Measurements from ENCODE around the gene CAMKMT. TPM values are rescaled to one million over a fixed set of nuclear protein-coding genes. Genes with fewer than 3 reads are reported as not detected.
A peak's percentile ranks its signal among the peaks of the same experiment; 100 is the strongest.

Gene CAMKMT
- total RNA-seq, 6 experiments from 2014 or later: 5.1 to 8.6 (median 7.0) TPM

- TF ChIP-seq CTCF (IDR thresholded peaks at IDR 0.05): no peak
- DNase-seq: peak; percentile 49
- Mint-ChIP-seq H3K4me1 (ENCODE audit: low read depth) (peaks cover 55% of the 10 kb centered on the region), H3K4me3 (peak overlapping the region; percentile 49), H3K27ac (peak overlapping the region; percentile 54; the same call in 1 of the 2 replicates), H3K9me3 (no peaks in the 10 kb centered on the region), H3K27me3 (ENCODE audit: insufficient read depth) (no peaks in the 10 kb centered on the region; the same call in none of the 2 replicates), H3K36me3 (ENCODE audit: low read depth) (peaks cover 9% of the 10 kb centered on the region; the same call in 1 of the 2 replicates)
Measured at GRCh38 chr2:44348400-44348799, 13.3 kb upstream of the CAMKMT start.

GRCh38 chr2:44349506-44349905 is 12.2 kb upstream of the CAMKMT start:
- peak overlapping the region; percentile 43; the same call in 1 of the 2 replicates for H3K27ac Mint-ChIP-seq
- H3K36me3 Mint-ChIP-seq (ENCODE audit: low read depth): peaks cover 13% of the 10 kb centered on the region; the same call in 1 of the 2 replicates
- no peak overlapping the region for H3K4me3 Mint-ChIP-seq
- no peak for TF ChIP-seq CTCF (IDR thresholded peaks at IDR 0.05)
- no peak for DNase-seq
- H3K9me3 Mint-ChIP-seq: no peaks in the 10 kb centered on the region
- peaks cover 55% of the 10 kb centered on the region for H3K4me1 Mint-ChIP-seq (ENCODE audit: low read depth)
- no peaks in the 10 kb centered on the region; the same call in none of the 2 replicates for H3K27me3 Mint-ChIP-seq (ENCODE audit: insufficient read depth)

GRCh38 chr2:44351088-44351487 is 10.7 kb upstream of the CAMKMT start:
- TF ChIP-seq CTCF (IDR thresholded peaks at IDR 0.05): no peak
- Mint-ChIP-seq H3K9me3 (no peaks in the 10 kb centered on the region), H3K27ac (peak overlapping the region; percentile 65), H3K4me3 (peak overlapping the region; percentile 46), H3K36me3 (ENCODE audit: low read depth) (peaks cover 17% of the 10 kb centered on the region; the same call in 1 of the 2 replicates), H3K4me1 (ENCODE audit: low read depth) (peaks cover 55% of the 10 kb centered on the region), H3K27me3 (ENCODE audit: insufficient read depth) (no peaks in the 10 kb centered on the region; the same call in none of the 2 replicates)
- DNase-seq: peak; percentile 80

GRCh38 chr2:44351676-44352075 is 10.1 kb upstream of the CAMKMT start:
- no peaks in the 10 kb centered on the region for H3K9me3 Mint-ChIP-seq
- H3K4me3 Mint-ChIP-seq: peak overlapping the region; percentile 46
- no peaks in the 10 kb centered on the region; the same call in none of the 2 replicates for H3K27me3 Mint-ChIP-seq (ENCODE audit: insufficient read depth)
- no peak for DNase-seq
- peak overlapping the region; percentile 65 for H3K27ac Mint-ChIP-seq
- TF ChIP-seq CTCF (IDR thresholded peaks at IDR 0.05): no peak
- H3K4me1 Mint-ChIP-seq (ENCODE audit: low read depth): peaks cover 55% of the 10 kb centered on the region
- H3K36me3 Mint-ChIP-seq (ENCODE audit: low read depth): peaks cover 14% of the 10 kb centered on the region; the same call in 1 of the 2 replicates

GRCh38 chr2:44352510-44352909 is 9.2 kb upstream of the CAMKMT start:
- Mint-ChIP-seq H3K27me3 (ENCODE audit: insufficient read depth) (no peaks in the 10 kb centered on the region; the same call in none of the 2 replicates), H3K4me3 (no peak overlapping the region; the same call in 1 of the 2 replicates), H3K36me3 (ENCODE audit: low read depth) (peaks cover 14% of the 10 kb centered on the region; the same call in 1 of the 2 replicates), H3K4me1 (ENCODE audit: low read depth) (peaks cover 49% of the 10 kb centered on the region), H3K9me3 (no peaks in the 10 kb centered on the region), H3K27ac (0 out of 2 replicates have a peak overlapping the region, but pooled peaks have one; percentile 9)
- TF ChIP-seq CTCF (IDR thresholded peaks at IDR 0.05): no peak
- no peak for DNase-seq
